Neural progenitor cell (in vitro differentiated cells): Measurements from ENCODE around the gene IQSEC3. TPM values are rescaled to one million over a fixed set of nuclear protein-coding genes. Genes with fewer than 3 reads are reported as not detected.

Source experiments
- DNase-seq: peaks from one replicate; pipeline ENCODE4 v3.0.0-alpha.2; 2016; ENCODE audit warnings: low spot score
- H2AFZ ChIP-seq: fragments of 200-600 bp; sonication (generic); replicated peaks from 2 replicates; pipeline ENCODE4 v1.6.1; 2016; ENCODE audit warnings: antibody characterized with exemption
- H3F3A ChIP-seq: fragments of 200-600 bp; sonication (generic); 2 replicates; pipeline ENCODE4 v1.6.1; 2016; ENCODE audit warnings: antibody characterized with exemption, low read depth
- H3K27ac ChIP-seq: fragments of 200-600 bp; sonication (generic); 2 replicates; pipeline ENCODE4 v1.5.1; 2016; ENCODE audit warnings: mild to moderate bottlenecking
- H3K27me3 ChIP-seq: fragments of 200-600 bp; sonication (generic); 2 replicates; pipeline ENCODE4 v1.6.1; 2016; ENCODE audit warnings: mild to moderate bottlenecking, moderate library complexity
- H3K36me3 ChIP-seq: fragments of 200-600 bp; sonication (generic); 2 replicates; pipeline ENCODE4 v1.5.1; 2016
- H3K4me1 ChIP-seq: fragments of 200-600 bp; sonication (generic); 2 replicates; pipeline ENCODE4 v1.6.1; 2016; ENCODE audit warnings: mixed run types
- H3K4me2 ChIP-seq: fragments of 200-600 bp; sonication (generic); 2 replicates; pipeline ENCODE4 v1.6.1; 2016
- H3K4me3 ChIP-seq: fragments of 200-600 bp; sonication (generic); 2 replicates; pipeline ENCODE4 v1.5.1; 2016
- H3K79me2 ChIP-seq: fragments of 200-600 bp; sonication (generic); 2 replicates; pipeline ENCODE4 v1.6.1; 2016; ENCODE audit warnings: low read depth
- H3K9ac ChIP-seq: fragments of 200-600 bp; sonication (generic); 2 replicates; pipeline ENCODE4 v1.6.1; 2016
- H3K9me3 ChIP-seq: fragments of 200-600 bp; sonication (generic); 2 replicates; pipeline ENCODE4 v1.5.1; 2016; ENCODE audit warnings: low read depth
- H4K20me1 ChIP-seq: fragments of 200-600 bp; sonication (generic); 2 replicates; pipeline ENCODE4 v1.6.1; 2016; ENCODE audit warnings: low read depth
- H3K27ac Mint-ChIP-seq: 3 replicates; pipeline ENCODE4 v1.8.0; 2021; ENCODE audit warnings: mixed read lengths
- H3K27me3 Mint-ChIP-seq: 2 replicates; pipeline ENCODE4 v1.8.0; 2022; ENCODE audit warnings: low read depth, mild to moderate bottlenecking, inconsistent platforms, moderate library complexity, mixed read lengths; ENCODE audit not compliant: insufficient read depth
- H3K36me3 Mint-ChIP-seq: 3 replicates; pipeline ENCODE4 v1.8.0; 2021; ENCODE audit warnings: mixed read lengths
- H3K4me1 Mint-ChIP-seq: 3 replicates; pipeline ENCODE4 v1.8.0; 2021; ENCODE audit warnings: mixed read lengths
- H3K4me3 Mint-ChIP-seq: 3 replicates; pipeline ENCODE4 v1.8.0; 2021; ENCODE audit warnings: mild to moderate bottlenecking, moderate library complexity, mixed read lengths
- H3K9me3 Mint-ChIP-seq: 3 replicates; pipeline ENCODE4 v1.8.0; 2020; ENCODE audit warnings: mixed read lengths
- CTCF ChIP-seq: fragments of 200-600 bp; sonication (generic); IDR thresholded peaks from 2 replicates; pipeline ENCODE4 v1.5.1; 2017; ENCODE audit warnings: antibody characterized with exemption, mild to moderate bottlenecking
- EZH2 ChIP-seq: fragments of 200-600 bp; sonication (generic); IDR thresholded peaks from 2 replicates; pipeline ENCODE4 v1.6.1; 2017; ENCODE audit warnings: antibody characterized with exemption, mild to moderate bottlenecking, moderate library complexity
- EZH2phosphoT487 ChIP-seq: fragments of 200-600 bp; sonication (generic); IDR thresholded peaks from 2 replicates; pipeline ENCODE4 v1.6.1; 2017; ENCODE audit warnings: antibody characterized with exemption
- total RNA-seq: library from RNA; depleted of rRNA; stranded (reverse); fragments of >200 nt; gene quantifications from 2 replicates; pipeline ENCODE4 v1.2.3, GENCODE V29; 2015; ENCODE audit warnings: low replicate concordance

The IQSEC3 gene
- total RNA-seq, 1 donor from 2014 or later, result 0.09 TPM

- no peaks in the 10 kb centered on the region for H3K9me3 ChIP-seq
- H3K4me2 ChIP-seq, result no peak overlapping the region
- no peaks in the 10 kb centered on the region for H4K20me1 ChIP-seq
- Mint-ChIP-seq H3K4me1 (peaks cover 46% of the 10 kb centered on the region), H3K36me3 (no peaks in the 10 kb centered on the region), H3K27ac (no peak overlapping the region), H3K27me3 (peaks cover 9% of the 10 kb centered on the region), H3K4me3 (no peak overlapping the region), H3K9me3 (peaks cover 7% of the 10 kb centered on the region)
- H3K9ac ChIP-seq, result no peak overlapping the region
- H3K36me3 ChIP-seq, result no peaks in the 10 kb centered on the region
- H3K27ac ChIP-seq, result no peak overlapping the region
- no peaks in the 10 kb centered on the region for H3K79me2 ChIP-seq
- no peaks in the 10 kb centered on the region for H3K27me3 ChIP-seq
- TF ChIP-seq CTCF (no peak), EZH2phosphoT487 (no peak), EZH2 (no peak)
- peaks cover 30% of the 10 kb centered on the region for H3F3A ChIP-seq
- H3K4me3 ChIP-seq, result no peak overlapping the region
- H3K4me1 ChIP-seq, result peaks cover 39% of the 10 kb centered on the region
- peak overlapping the region; percentile 50 for H2AFZ ChIP-seq
- DNase-seq, result peak; percentile 15
These were observed 38.0 kb downstream of the IQSEC3 start for GRCh38 chr12:104551-105081.

GRCh38 chr12:105696-106095 lies 39.1 kb downstream of the IQSEC3 start:
- peaks cover 51% of the 10 kb centered on the region for H3K4me1 Mint-ChIP-seq
- H3K27ac Mint-ChIP-seq, result no peak overlapping the region

GRCh38 chr12:106118-106591 lies 39.6 kb downstream of the IQSEC3 start:
- no peaks in the 10 kb centered on the region for H3K79me2 ChIP-seq
- Mint-ChIP-seq H3K9me3 (peaks cover 7% of the 10 kb centered on the region), H3K4me1 (peaks cover 53% of the 10 kb centered on the region), H3K36me3 (no peaks in the 10 kb centered on the region), H3K27me3 (peaks cover 6% of the 10 kb centered on the region), H3K27ac (no peak overlapping the region), H3K4me3 (no peak overlapping the region)
- DNase-seq, result peak; percentile 63
- H3K27ac ChIP-seq, result no peak overlapping the region
- H3K4me3 ChIP-seq, result no peak overlapping the region
- H2AFZ ChIP-seq, result no peak overlapping the region
- no peak overlapping the region for H3K4me2 ChIP-seq
- TF ChIP-seq CTCF, result peak; percentile 32
- TF ChIP-seq EZH2, result no peak
- TF ChIP-seq EZH2phosphoT487, result no peak
- no peaks in the 10 kb centered on the region for H4K20me1 ChIP-seq
- H3K36me3 ChIP-seq, result no peaks in the 10 kb centered on the region
- no peaks in the 10 kb centered on the region for H3K27me3 ChIP-seq
- peaks cover 38% of the 10 kb centered on the region for H3F3A ChIP-seq
- H3K9ac ChIP-seq, result no peak overlapping the region
- H3K4me1 ChIP-seq, result peaks cover 49% of the 10 kb centered on the region
- no peaks in the 10 kb centered on the region for H3K9me3 ChIP-seq

More at GRCh38 chr12:105696-106095, 39.1 kb downstream of the IQSEC3 start:
- H3K4me3 ChIP-seq, result no peak overlapping the region
- H3K27ac ChIP-seq, result no peak overlapping the region
- Mint-ChIP-seq H3K36me3 (no peaks in the 10 kb centered on the region), H3K27me3 (peaks cover 6% of the 10 kb centered on the region), H3K9me3 (peaks cover 7% of the 10 kb centered on the region), H3K4me3 (no peak overlapping the region)
- TF ChIP-seq CTCF (no peak), EZH2phosphoT487 (no peak), EZH2 (no peak)
- no peaks in the 10 kb centered on the region for H3K79me2 ChIP-seq
- peaks cover 36% of the 10 kb centered on the region for H3F3A ChIP-seq
- peaks cover 44% of the 10 kb centered on the region for H3K4me1 ChIP-seq
- no peaks in the 10 kb centered on the region for H4K20me1 ChIP-seq
- H3K27me3 ChIP-seq, result no peaks in the 10 kb centered on the region
- H3K9me3 ChIP-seq, result no peaks in the 10 kb centered on the region
- no peak overlapping the region for H3K4me2 ChIP-seq
- no peak overlapping the region for H3K9ac ChIP-seq
- DNase-seq, result no peak
- H2AFZ ChIP-seq, result no peak overlapping the region
- H3K36me3 ChIP-seq, result no peaks in the 10 kb centered on the region
